HUES6 (cell line): Measurements from ENCODE around the gene TM7SF2.

Experiments used
- H3K27ac ChIP-seq: 2 replicates; pipeline ENCODE4 v1.7.0; 2013; ENCODE audit warnings: low read depth, mild to moderate bottlenecking, low read length, inconsistent platforms
- H3K27me3 ChIP-seq: 2 replicates; pipeline ENCODE4 v1.6.1; 2013; ENCODE audit warnings: low read length; ENCODE audit not compliant: control insufficient read depth, insufficient read depth
- H3K36me3 ChIP-seq: 2 replicates; pipeline ENCODE4 v1.6.1; 2013; ENCODE audit warnings: low read length; ENCODE audit not compliant: control insufficient read depth, insufficient read depth
- H3K4me1 ChIP-seq: 2 replicates; pipeline ENCODE4 v1.6.1; 2013; ENCODE audit warnings: low read length; ENCODE audit not compliant: control insufficient read depth, insufficient read depth
- H3K4me3 ChIP-seq: 2 replicates; pipeline ENCODE4 v1.5.1; 2013; ENCODE audit warnings: low read depth, low read length
- H3K9ac ChIP-seq: one replicate; pipeline ENCODE4 v1.6.1; 2013; ENCODE audit warnings: mild to moderate bottlenecking, low read length
- H3K9me3 ChIP-seq: 2 replicates; pipeline ENCODE4 v1.6.1; 2013; ENCODE audit warnings: low read depth, low read length; ENCODE audit not compliant: control insufficient read depth, insufficient read depth

Gene TM7SF2

DNA sequence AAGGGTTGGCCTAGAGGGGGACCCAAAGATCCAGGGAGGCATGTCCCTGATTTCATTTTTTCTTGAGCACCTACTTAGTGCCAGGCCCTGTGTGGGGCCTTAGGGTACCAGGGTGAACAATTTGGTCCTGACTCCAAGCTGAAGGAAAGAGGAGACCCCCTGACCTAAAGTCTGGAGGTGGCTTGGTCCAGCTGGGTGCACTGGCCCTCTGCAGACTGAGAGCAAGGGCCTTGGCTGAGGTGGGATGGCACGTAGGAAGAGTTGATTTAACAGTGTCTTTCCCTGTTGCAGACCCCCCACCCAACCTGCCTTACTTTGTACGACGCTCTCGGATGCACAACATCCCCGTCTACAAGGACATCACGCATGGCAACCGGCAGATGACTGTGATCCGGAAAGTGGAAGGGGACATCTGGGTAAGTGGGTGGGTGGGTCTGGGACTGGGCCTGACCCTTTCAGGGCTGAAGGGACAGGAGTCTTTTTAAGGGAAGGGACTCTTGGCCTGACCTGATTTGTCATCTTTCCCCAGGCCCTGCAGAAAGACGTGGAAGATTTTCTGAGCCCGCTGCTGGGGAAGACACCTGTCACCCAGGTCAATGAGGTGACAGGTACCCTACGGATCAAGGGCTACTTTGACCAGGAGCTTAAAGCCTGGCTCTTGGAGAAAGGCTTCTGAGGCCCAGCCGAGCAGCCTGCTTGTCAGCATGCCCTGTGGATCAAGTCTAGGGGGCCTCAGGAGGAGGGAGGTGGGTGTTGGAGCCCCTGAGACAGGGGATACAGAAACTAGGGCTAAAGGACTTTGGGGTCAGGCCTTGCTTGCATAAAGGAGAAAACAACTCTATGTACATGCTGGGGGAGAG, 13.8 kb downstream of the TM7SF2 start:
- Histone ChIP-seq H3K9me3 (no peaks in the 10 kb centered on the region), H3K36me3 (peaks cover 73% of the 10 kb centered on the region), H3K27me3 (no peaks in the 10 kb centered on the region), H3K27ac (no peak overlapping the region), H3K4me3 (no peak overlapping the region), H3K4me1 (0 out of 2 replicates have a peak, but pooled peaks cover 3% of the 10 kb centered on the region), H3K9ac (no peak overlapping the region)

DNA sequence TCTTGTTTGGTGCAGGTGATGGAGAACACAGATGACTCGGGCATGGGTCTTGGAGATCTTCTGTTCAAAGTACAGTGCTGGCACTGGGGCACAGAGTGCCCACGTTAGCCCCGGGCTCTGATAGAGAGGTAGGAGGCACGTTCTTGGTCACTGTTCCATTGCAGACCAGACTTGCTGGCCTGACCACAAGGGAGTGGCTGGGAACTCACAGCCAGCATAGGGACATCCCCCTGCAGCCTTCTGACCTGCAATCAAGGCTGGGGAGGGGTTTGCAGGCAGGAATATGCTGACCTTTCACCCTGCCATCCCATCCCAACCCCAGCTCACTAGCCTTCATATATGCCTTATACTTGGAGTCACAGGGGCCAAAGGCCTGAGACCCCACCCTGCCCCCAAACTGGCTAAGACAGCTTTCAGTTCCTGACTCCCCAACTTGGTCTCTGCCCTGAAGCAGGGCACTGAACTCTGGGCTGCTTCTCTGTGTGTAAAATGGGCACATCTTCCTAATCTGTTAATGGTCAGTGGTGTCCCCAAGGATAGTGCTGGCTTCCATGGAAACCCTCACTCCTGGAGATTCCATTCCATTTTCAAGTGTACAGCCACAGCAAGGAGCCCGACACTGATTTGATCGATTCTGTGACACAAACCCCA, 15.1 kb downstream of the TM7SF2 start:
- Histone ChIP-seq H3K9me3 (no peaks in the 10 kb centered on the region), H3K9ac (no peak overlapping the region), H3K27ac (no peak overlapping the region), H3K4me3 (no peak overlapping the region), H3K36me3 (peaks cover 74% of the 10 kb centered on the region), H3K27me3 (no peaks in the 10 kb centered on the region), H3K4me1 (no peaks in the 10 kb centered on the region)

DNA sequence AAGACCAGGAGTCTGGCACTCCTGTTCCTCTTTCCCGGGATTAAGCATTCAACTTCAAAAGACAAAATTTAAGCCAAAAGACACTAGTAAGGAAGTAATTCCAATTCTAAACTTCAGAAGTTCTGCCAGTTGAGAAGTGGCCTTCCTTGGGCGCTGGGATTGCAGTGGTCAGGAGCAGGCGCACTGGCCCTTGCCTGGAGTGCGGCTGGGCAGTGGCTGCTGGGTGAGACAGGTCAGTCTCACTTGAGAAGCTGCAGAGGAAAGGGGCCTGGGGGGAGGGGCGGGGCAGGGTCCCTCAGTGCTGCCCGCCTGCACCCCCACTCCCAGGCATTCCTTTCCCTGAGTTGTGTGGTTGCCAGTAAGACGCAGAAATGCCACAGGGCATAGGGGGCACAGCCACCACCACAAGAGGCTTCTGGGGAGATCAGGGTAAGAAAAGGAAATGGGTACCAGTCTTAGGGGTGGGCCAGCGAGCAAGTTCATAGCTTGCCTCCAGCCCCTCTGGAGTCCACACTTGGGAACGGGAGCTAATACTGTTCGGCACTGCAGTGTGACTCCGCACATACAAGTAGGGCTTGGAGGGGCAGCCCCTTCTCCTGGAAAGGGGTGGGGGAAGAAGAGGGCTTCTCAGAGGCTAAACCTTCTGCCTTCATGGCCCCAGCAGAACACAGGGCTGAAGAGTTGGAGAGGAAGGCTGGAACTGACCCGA, 16.0 kb downstream of the TM7SF2 start:
- Histone ChIP-seq H3K9ac (no peak overlapping the region), H3K4me3 (no peak overlapping the region), H3K27ac (no peak overlapping the region), H3K36me3 (peaks cover 82% of the 10 kb centered on the region), H3K27me3 (no peaks in the 10 kb centered on the region), H3K9me3 (no peaks in the 10 kb centered on the region), H3K4me1 (peaks cover 1% of the 10 kb centered on the region; the same call in 1 of the 2 replicates)

DNA sequence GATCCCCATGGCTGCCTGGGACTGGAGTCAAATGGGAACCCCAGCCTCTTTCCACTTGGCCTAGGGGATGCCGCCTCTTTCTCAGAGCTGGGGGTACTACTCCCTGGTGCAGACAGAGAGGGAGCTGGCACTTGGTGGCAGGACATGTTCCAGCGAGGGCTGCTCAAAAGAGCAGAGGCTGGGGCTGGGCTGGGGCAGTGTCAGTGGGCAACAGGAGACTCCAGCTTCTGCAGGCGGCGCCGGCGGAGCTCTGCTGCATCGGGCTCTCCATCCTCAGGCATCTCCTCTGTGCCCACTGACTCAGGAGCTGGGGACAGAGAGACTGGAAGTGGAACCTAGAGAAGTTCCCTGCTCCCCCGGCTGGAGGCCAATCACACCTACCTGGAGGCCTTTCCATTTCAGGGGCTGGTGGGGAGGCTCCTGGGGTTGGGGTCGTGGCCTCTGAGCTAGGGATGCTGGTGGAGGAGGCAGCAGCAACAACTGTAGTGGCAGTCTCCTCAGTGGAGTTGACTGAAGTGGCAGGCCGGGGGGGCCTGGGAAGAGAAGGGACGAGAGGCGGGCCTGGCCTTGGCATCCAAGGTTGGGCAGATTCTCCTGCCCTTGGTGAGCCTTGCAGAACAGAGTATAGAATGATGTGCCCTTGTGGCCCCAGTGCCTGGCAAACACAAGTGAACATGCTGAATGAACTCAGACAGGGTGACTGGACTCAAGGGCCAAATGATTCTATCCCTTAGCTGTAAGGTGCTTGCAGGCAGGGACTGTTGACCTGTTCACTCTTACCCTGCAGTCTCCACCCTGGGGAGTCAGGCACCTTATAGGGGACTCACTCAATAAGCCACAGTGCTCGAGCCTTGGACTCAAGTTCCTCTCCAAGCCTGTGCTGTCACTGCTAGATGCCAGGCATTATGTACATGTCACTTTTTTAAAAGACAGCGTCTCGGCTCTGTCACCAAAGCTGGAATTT, 16.8 kb downstream of the TM7SF2 start:
- Histone ChIP-seq H3K9ac (no peak overlapping the region), H3K36me3 (peaks cover 87% of the 10 kb centered on the region), H3K4me1 (peaks cover 10% of the 10 kb centered on the region), H3K4me3 (no peak overlapping the region), H3K27ac (no peak overlapping the region), H3K9me3 (no peaks in the 10 kb centered on the region), H3K27me3 (no peaks in the 10 kb centered on the region)

DNA sequence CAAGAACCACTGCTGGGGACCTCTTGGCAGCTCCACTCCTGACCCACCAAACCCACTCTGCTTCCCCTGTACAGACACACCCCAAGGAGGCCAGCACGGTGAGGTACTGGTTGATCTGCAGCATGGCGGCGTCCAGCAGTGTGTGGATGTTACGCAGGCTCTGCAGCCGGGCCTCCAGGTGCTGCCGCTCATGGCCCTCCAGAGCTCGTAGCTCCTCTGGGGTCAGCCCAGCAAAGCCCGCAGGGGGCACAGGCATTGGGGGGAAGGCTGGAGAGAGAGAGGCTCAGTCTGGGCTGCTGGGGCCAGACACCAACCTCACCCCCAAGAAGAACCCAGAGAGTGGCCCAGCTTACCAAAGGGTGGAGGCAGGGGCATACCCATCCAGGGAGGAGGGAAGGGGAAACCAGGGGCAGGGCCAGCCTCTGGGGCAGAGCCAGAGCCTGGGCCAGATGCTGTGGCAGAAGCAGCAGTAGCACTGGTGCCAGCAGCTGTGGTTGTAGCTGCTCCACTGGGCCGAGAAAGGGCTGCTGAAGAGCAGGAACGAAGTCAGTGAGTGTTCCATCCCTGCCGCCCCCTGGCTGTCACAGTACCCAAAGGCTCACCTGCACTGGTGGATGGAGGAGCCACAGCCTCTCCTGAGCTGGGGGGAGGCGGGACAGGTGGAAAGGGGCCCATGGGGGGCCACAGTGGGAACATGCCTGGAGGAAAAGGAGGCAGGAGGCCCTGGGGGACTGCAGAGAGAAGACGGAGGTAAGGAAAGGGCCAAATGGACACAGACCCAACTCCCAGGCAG, 18.2 kb downstream of the TM7SF2 start:
- no peak overlapping the region for H3K4me3 ChIP-seq

DNA sequence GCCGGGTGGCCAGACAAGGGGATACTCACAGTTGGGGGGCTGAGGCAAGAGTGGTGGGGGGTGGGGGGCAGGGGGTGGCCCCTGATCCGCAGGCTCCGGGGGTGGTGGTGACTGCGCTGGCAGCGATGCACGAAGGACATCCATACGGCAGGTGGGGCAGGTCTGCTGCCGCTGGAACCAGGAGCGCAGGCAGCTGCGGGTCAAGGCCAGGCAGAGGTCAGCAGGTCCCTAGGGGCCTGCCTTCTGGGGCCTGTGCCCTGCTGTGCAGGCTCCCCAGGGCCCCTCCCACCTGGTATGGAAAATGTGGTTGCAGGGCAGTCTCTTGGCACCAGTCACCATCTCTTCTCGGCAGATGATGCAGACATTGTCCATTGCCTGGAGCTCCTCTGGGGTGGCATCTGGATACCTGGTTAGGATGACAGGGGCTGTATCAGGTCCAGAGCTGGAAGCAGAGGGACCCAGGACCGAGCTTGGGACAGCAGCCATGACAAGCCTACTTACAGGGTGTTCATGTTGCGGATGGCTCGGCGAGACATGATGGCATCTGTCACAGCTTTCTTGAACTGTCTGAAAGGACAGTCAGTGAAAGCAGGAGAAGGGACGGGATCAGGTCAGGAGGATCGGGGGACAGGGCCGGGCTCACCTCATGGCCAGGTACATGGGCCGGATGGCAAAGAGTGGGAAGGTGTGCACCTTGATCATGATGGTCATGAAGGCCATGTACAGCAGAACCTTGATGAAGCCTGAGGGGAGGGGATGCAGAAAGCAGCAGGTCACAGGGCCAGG, 19.2 kb downstream of the TM7SF2 start:
- Histone ChIP-seq H3K27ac (no peak overlapping the region), H3K9ac (no peak overlapping the region), H3K9me3 (no peaks in the 10 kb centered on the region), H3K27me3 (no peaks in the 10 kb centered on the region), H3K36me3 (peaks cover 70% of the 10 kb centered on the region), H3K4me3 (no peak overlapping the region), H3K4me1 (peaks cover 16% of the 10 kb centered on the region)

More for the DNA sequence above, 18.2 kb downstream of the TM7SF2 start:
- no peaks in the 10 kb centered on the region for H3K27me3 ChIP-seq
- no peak overlapping the region for H3K27ac ChIP-seq
- H3K4me1 ChIP-seq: peaks cover 11% of the 10 kb centered on the region
- no peaks in the 10 kb centered on the region for H3K9me3 ChIP-seq
- H3K9ac ChIP-seq: no peak overlapping the region
- H3K36me3 ChIP-seq: peaks cover 80% of the 10 kb centered on the region

DNA sequence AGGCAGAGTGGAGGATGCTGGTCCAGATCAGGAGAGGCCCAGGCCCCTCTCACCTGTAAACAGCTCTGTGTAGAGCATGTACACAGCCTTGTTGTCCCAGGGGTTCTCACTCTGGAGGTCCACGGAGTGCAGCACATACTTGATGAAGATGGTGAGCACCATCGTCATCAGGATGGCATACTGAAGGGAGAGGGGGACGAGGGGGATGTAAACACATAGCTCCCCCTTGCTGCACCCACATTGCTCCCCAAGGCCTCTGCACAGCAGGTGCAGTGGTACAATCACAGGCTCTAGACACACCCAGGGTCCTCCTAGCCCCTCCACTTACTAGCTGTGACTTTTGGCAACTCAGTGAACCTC, 19.7 kb downstream of the TM7SF2 start:
- Histone ChIP-seq H3K9ac (no peak overlapping the region), H3K9me3 (no peaks in the 10 kb centered on the region), H3K36me3 (peaks cover 64% of the 10 kb centered on the region), H3K4me3 (no peak overlapping the region), H3K27me3 (no peaks in the 10 kb centered on the region), H3K4me1 (peaks cover 17% of the 10 kb centered on the region), H3K27ac (no peak overlapping the region)

DNA sequence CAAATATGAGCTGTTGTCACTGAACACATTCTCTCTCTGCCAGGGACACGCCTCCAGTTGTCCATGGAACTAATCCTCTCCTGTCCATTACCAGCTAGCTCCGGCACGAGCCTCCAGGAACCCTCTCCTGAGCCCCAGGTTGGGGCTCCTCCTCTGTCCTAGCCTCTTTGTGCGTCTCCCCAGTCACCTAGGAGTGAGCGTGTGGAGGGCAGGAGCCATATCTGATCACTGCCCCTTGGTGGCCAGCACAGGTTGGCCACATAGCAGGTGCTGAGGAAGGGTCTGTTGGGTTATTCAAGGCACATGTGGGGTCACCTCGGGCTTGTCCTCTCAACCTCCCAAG, 20.2 kb downstream of the TM7SF2 start:
- Histone ChIP-seq H3K9me3 (no peaks in the 10 kb centered on the region), H3K9ac (no peak overlapping the region), H3K27me3 (no peaks in the 10 kb centered on the region), H3K4me1 (peaks cover 17% of the 10 kb centered on the region), H3K27ac (no peak overlapping the region), H3K36me3 (peaks cover 60% of the 10 kb centered on the region), H3K4me3 (no peak overlapping the region)

DNA sequence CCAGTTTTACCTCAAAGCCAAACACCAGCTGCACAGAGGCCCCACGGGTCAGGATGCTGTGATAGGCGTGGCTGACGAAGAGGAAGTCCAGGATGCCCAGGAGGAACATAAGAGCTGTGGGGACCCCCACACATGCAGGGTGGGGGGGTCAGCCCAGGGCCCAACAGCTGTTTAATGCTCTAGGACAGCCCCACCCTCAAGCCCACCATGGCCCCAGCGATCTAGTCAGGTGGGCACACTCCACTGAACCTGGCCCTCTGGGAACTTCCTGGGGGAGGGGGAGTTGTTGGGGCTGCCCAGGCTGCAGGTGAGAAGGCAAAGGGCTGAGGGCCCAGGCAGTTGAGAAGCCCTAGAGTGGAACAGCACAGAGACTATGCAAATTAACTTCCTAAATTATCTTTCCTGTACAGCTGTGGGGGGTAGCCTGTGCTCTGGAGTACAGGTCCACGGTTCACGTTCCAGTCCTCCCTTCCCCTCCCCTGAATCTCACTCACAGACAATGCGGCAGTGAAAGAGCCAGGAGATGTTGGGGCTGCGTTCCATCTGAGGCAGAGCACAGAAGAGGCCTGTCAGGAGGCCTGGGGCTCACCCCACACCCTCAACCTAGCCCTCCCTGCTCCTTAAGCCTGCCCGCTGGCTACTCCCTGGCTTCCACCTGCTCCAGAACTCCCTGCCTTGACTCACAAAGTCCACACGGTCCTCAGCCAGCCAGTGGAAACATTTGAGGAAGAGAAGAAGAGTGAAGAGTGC, 20.7 kb downstream of the TM7SF2 start:
- Histone ChIP-seq H3K27ac (no peak overlapping the region), H3K27me3 (no peaks in the 10 kb centered on the region), H3K9ac (peak overlapping the region; percentile 100), H3K9me3 (no peaks in the 10 kb centered on the region), H3K4me3 (no peak overlapping the region), H3K4me1 (peaks cover 17% of the 10 kb centered on the region), H3K36me3 (peaks cover 54% of the 10 kb centered on the region)
